Femur (tissue), 1 donor: Measurements from ENCODE around the gene SLC35G1.

ENCODE experiments used
- DNase-seq: peaks from one replicate; pipeline ENCODE4 v3.0.0-alpha.2; 2017

The SLC35G1 gene

GRCh38 chr10:93893646-93894515 lies at the start of gene SLC35G1:
Gene SLC35G1, plus strand, starts transcription at chr10:93893978. Its CDS starts 56 bp downstream, at chr10:93894034.
- DNase-seq = peak; percentile 80

- no peak for DNase-seq
These were observed 48.7 kb upstream of the SLC35G1 start for GRCh38 chr10:93844979-93845626.

GRCh38 chr10:93849593-93849992 lies 44.2 kb upstream of the SLC35G1 start:
- DNase-seq = no peak

- no peak for DNase-seq
These were observed 43.5 kb upstream of the SLC35G1 start for GRCh38 chr10:93850031-93851015.

- no peak for DNase-seq
These were observed 42.6 kb upstream of the SLC35G1 start for GRCh38 chr10:93851169-93851568.

- DNase-seq = no peak
These were observed 41.2 kb upstream of the SLC35G1 start for GRCh38 chr10:93852476-93853095.

GRCh38 chr10:93854975-93855374 lies 38.8 kb upstream of the SLC35G1 start:
- DNase-seq = no peak

GRCh38 chr10:93856349-93857145 lies 37.2 kb upstream of the SLC35G1 start:
- no peak for DNase-seq

GRCh38 chr10:93859049-93859655 lies 34.6 kb upstream of the SLC35G1 start:
- no peak for DNase-seq

- DNase-seq = no peak
These were observed 32.0 kb upstream of the SLC35G1 start for GRCh38 chr10:93861825-93862224.

- peak; percentile 57 for DNase-seq
These were observed 27.9 kb upstream of the SLC35G1 start for GRCh38 chr10:93865794-93866425.

GRCh38 chr10:93867525-93867924 lies 26.3 kb upstream of the SLC35G1 start:
- DNase-seq = no peak

- no peak for DNase-seq
These were observed 22.0 kb upstream of the SLC35G1 start for GRCh38 chr10:93871671-93872204.

- DNase-seq = no peak
These were observed 21.2 kb upstream of the SLC35G1 start for GRCh38 chr10:93872375-93873158.

- DNase-seq = no peak
These were observed 20.2 kb upstream of the SLC35G1 start for GRCh38 chr10:93873420-93874115.

GRCh38 chr10:93874309-93875031 lies 19.3 kb upstream of the SLC35G1 start:
- no peak for DNase-seq

GRCh38 chr10:93875032-93875358 lies 18.8 kb upstream of the SLC35G1 start:
- no peak for DNase-seq

- no peak for DNase-seq
These were observed 17.4 kb upstream of the SLC35G1 start for GRCh38 chr10:93876381-93876780.
